Measurements from ENCODE around the gene SMYD3.

Gene SMYD3

GRCh38 chr1:246462986-246463385 is 44.1 kb downstream of the SMYD3 start:
- DNase-seq, result no peak

DNA sequence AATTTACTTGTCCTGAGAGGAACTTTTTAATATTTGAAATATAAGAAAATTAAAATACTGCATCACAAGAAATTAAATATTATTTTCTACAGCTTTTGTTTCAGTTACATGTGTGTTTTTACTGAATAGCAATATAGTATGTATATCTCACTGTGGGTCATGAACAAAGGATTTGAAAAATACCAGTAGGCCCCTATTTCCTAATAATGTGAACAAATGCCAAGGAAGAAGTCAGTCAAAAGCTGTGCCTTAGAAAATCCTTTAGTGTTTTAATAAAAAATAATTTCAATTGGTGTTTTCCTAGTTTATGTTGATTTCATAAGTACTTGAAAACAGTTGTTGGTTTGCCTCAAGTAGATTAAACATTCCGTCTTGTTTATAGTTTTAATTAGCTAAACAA is 46.7 kb downstream of the SMYD3 start:
- DNase-seq, result no peak

- no peak for DNase-seq
These were observed 47.9 kb downstream of the SMYD3 start for GRCh38 chr1:246459221-246459620.

DNA sequence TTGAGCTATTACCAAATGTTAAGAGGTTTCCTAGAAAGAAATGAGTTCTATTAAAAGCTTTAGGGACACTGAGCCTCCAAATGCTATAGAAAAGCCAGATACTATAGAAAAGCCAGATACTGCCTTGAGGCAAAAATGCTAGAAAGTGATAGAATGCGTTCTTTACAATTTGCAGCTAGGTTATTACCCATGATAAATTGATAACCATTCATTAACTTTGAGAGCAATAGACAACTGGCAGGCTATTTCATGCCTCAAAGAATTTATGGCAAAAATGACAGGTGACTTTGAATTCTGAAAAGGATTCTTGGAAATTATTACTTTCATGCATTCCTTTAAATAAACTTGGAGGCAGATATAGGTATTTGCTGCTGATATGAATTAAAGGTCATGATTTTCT is 51.6 kb downstream of the SMYD3 start:
- DNase-seq, result no peak

DNA sequence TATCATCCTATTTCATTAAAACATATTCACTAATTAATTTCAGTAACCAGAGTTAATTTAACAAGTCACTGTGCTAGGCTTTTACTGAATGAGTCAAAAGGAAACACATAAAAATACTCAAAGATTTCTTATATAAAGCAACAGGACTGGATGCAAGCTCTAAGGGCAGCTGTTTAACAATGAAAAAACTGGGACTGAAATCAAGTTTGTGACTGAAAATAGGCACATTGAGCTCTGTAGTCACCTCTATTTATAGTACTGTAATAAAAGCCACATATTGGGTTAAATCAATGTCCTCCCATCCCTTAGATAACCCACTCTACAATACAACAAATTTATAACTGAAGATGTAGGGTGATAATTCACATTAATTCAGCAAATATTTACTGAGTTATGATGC is 52.4 kb downstream of the SMYD3 start:
- no peak for DNase-seq

GRCh38 chr1:246450611-246451251 is 56.3 kb downstream of the SMYD3 start:
- DNase-seq, result peak in 3 of 4 experiments; percentile 3 to 55 (median 31)

DNA sequence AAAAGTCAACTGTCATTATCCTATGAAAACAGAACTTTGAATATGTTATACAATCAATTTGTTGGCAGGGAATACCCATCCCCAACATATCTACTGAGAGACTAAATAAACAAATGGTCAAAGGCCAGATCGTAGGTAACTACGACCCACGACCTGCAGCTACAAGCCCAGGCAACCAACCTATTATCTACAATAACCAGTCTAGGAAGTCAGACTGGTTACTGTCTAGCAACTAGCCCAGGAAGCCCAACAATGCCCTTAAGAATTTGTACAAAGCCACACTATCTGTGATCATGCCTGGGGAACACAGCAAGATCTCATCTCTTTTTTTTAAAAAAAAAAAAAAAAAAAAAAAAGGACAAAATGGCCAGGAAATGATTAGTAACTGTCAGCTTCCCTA is 58.7 kb downstream of the SMYD3 start:
- no peak for DNase-seq

- DNase-seq, result no peak
These were observed 59.6 kb downstream of the SMYD3 start for GRCh38 chr1:246447501-246447900.

GRCh38 chr1:246445503-246445902 is 61.6 kb downstream of the SMYD3 start:
- DNase-seq, result no peak

DNA sequence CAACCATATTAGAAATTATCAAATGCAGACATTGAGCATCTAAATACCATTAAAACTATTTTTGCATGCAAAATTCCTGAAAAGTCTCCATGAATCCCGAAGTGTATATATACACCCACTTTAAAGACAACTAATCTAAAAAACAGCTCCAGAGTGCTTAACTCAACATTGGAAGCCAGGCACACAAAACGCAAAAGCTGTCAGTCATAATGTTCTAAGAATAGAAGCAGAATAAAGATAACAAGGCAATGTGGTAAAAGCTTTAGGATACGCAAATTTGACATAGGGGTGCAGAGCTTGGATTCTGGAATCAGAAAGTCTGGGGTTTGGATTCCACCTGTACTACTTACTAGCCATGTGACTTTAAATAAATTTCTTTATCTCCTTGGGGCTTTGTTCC is 62.5 kb downstream of the SMYD3 start:
- DNase-seq, result no peak

- no peak for DNase-seq
These were observed 69.1 kb downstream of the SMYD3 start for GRCh38 chr1:246437961-246438360.

GRCh38 chr1:246435421-246436041 is 71.5 kb downstream of the SMYD3 start:
- no peak for DNase-seq

DNA sequence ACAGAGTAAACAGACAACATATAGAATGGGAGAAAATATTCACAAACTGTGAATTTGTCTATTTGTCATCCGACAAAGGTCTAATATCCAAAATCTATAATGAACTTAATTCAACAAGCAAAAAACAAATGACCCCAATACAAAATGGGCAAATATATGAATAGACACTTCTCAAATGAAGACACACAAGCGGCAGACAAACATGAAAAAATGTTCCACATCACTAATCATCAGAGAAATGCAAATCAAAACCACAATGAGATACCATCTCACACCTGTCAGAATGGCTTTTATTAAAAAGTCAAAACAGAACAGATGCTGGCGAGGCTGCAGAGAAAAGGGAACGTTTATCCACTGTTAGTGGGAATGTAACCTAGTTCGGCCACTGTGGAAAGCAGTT is 72.7 kb downstream of the SMYD3 start:
- no peak for DNase-seq

GRCh38 chr1:246428542-246429308 is 78.4 kb downstream of the SMYD3 start:
- DNase-seq, result peak in 1 of 4 experiments; percentile 6

DNA sequence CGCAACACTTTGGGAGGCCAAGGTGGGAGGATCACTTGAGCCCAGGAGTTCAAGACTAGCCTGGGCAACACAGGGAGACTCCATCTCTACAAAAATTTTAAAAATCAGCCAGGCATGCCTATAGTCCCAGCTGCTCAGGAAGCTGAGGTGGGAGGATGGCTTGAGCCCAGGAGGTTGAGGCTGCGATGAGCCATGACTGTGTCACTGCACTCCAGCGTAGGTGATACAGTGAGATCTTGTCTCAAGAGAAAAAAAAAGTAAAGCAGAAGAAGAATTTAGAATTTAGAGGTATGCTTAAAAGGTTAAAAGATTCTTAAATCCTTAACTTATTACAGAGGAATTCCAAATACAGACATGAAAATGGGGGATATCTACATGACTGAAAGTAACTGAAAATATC is 79.5 kb downstream of the SMYD3 start:
- no peak for DNase-seq

GRCh38 chr1:246425895-246426294 is 81.2 kb downstream of the SMYD3 start:
- DNase-seq, result no peak

DNA sequence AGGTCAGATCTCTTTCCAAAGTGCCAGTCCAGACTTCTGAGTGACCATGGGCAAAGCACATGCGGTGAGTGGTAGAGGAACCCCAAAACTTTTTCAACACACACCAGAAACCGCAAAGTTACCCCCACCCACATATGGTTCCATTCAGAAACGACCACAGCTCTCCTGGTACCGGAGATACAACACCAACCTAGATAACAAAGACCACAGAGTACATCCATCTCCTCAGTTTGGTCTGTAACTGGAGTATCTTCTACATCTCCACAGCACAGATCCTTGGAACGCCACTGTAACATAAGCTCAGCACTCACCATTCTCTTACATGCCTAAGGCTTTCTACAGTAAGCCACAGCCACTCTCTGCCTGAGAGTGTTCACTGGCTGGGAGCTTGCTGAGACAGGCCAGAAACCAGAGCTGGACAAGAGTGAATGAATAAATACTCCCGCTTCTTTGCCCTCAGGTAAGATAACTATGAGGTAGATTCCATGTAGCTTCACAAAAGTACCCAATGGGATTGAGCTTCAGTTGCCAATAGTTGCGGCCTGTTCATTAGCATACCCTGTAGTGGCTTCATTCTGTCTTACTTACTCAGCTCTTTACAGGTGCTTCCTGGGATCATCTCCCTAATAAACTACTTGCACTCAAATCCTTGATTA is 81.8 kb downstream of the SMYD3 start:
- no peak for DNase-seq

- DNase-seq, result no peak
These were observed 86.8 kb downstream of the SMYD3 start for GRCh38 chr1:246420300-246420699.

GRCh38 chr1:246418565-246419312 is 88.3 kb downstream of the SMYD3 start:
- DNase-seq, result no peak

DNA sequence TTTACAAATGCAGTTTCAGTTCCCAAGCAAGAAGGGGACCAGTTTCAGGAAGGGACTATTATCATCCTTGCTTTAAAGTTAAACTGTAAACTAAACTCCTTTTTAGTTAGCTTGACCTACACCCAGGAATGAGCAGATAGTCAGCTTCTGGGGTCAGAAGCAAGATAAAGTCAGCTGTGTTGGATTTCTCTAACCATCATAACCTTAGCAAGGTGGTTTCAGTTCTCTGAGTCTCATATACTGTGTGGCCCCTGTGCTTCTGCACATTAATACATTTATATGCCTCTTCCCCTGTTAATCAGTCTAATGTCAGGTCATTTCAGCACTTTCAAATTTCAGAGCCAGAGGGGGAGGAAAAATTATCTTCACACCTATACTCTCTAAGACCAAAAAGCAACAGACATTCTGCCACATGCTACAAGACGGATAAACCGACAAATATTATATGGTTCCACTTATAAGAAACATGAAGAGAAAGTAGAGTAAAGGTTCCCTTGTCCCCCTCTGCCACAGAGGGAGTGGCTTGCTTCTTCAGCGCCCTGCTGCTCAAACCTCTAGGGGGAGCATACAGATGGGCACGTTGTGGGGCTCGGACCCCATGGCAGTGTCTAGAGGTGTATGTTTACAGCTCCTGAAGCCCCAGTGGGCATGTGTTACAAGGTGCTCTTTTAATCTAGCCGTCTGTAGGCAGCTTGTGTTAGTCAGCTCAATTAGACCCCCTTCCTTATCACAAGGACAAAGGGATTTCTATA is 89.1 kb downstream of the SMYD3 start:
- DNase-seq, result no peak

DNA sequence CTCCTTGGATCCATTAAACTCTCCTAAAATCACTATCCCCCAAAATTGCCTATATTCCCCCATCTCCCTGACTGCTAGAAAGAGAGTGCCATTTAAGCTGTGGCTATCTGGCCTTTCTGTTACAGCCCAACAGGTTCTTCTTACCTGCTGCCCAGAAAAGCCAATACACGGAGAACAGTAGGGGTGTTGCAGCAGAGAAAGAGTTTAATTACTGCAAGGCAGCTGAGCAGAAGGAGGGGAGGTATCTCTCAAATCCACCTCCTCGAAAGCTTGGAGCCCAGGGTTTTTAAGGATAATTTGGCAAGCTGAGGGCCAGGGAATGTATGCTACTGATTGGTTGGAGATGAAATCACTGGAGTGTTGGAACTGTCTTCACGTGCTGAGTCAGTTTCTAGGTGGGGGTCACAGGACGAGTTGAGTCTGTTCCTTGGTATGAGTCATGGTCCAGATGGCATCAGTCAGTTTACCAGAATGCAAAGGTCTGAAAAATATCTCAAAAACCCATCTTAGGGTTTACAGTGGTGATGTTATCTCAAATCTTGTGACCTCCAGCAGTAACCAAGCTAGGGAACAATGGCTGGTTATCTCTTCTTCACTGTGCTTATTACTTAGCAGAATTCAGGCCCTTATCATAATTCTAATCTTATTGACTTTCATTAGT is 89.8 kb downstream of the SMYD3 start:
- no peak for DNase-seq
